Measurements from ENCODE around the gene CRTAC1. TPM values are rescaled to one million over a fixed set of nuclear protein-coding genes. Genes with fewer than 3 reads are reported as not detected.
A peak's percentile ranks its signal among the peaks of the same experiment; 100 is the strongest.

CRTAC1 gene
- total RNA-seq, 1 experiment from 2014 or later: 0.20 TPM

DNA sequence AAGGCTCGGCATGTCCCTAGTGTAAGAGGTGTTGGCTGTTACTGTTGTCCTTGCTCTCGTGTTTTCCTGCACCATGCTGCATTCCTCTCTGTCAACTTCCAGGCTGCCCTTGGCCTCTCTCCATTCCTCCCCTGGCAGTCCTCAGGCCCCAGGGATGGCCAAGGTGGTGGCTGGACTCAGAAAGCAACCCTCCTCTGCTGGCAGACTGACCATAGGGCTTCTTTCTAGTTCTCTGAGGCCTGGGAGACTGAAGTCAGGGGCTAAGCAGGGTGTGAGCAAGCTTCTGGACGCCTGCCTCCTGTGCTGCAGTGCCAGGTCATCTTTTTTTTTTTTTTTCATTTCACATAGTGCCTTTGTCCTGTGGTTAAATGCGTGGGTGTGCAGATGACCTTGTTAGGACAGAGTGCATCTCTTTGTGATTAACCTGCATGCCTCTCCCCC lies 108.8 kb downstream of the CRTAC1 start:
- H3K4me2 ChIP-seq (ENCODE audit: low read length): peak overlapping the region; percentile 3; the same call in 1 of the 2 replicates
- H3K36me3 ChIP-seq (ENCODE audit: control insufficient read depth in 1 of 2, insufficient read depth in 2 of 2, low read length in 2 of 2): no peaks in the 10 kb centered on the region
- no peak for DNase-seq (ENCODE audit: low read depth, low spot score)
- ChIA-PET CTCF (no interaction called here), POLR2A (no interaction called here), RAD21 (ENCODE audit: low non-redundant PET in 1 of 2, low total read pairs in 2 of 2, uncharacterized antibody in 2 of 2, unreplicated experiment in 2 of 2) (no interaction called here)
- no peak overlapping the region for H3K4me3 ChIP-seq (replicated peaks in 1 of 2; ENCODE audit: low read depth in 1 of 2, low read length in 2 of 2)
- no TSS peak for BruUV-seq (replicated peaks)
- H4K20me1 ChIP-seq (ENCODE audit: insufficient read depth): no peaks in the 10 kb centered on the region
- H3K27ac ChIP-seq (ENCODE audit: low read depth, low read length): no peak overlapping the region
- intact Hi-C loops (cut with micrococcal nuclease): no loop called here
- H3K9me3 ChIP-seq (ENCODE audit: control insufficient read depth in 1 of 2, insufficient read depth in 1 of 2, low read depth in 1 of 2, low read length in 2 of 2): no peaks in the 10 kb centered on the region
- H2AFZ ChIP-seq (ENCODE audit: low read depth, low read length, poor library complexity, severe bottlenecking): no peak overlapping the region
- H3K9me2 ChIP-seq (ENCODE audit: insufficient read depth): no peaks in the 10 kb centered on the region
- no peaks in the 10 kb centered on the region for H3K79me2 ChIP-seq (ENCODE audit: insufficient read depth, low read length)
- no peak overlapping the region for H3K9ac ChIP-seq (ENCODE audit: low read length)
- TF ChIP-seq SP1 (IDR thresholded peaks at IDR 0.05; ENCODE audit: low read depth) (no peak), SRF (IDR thresholded peaks at IDR 0.05; ENCODE audit: low read depth) (no peak), CBX3 (IDR thresholded peaks at IDR 0.05; ENCODE audit: low read depth) (no peak), EGR1 (IDR thresholded peaks at IDR 0.05; ENCODE audit: low read depth) (peak; percentile 41; the same call in 1 of the 2 replicates)
- TF ChIP-seq, protein P1, sequence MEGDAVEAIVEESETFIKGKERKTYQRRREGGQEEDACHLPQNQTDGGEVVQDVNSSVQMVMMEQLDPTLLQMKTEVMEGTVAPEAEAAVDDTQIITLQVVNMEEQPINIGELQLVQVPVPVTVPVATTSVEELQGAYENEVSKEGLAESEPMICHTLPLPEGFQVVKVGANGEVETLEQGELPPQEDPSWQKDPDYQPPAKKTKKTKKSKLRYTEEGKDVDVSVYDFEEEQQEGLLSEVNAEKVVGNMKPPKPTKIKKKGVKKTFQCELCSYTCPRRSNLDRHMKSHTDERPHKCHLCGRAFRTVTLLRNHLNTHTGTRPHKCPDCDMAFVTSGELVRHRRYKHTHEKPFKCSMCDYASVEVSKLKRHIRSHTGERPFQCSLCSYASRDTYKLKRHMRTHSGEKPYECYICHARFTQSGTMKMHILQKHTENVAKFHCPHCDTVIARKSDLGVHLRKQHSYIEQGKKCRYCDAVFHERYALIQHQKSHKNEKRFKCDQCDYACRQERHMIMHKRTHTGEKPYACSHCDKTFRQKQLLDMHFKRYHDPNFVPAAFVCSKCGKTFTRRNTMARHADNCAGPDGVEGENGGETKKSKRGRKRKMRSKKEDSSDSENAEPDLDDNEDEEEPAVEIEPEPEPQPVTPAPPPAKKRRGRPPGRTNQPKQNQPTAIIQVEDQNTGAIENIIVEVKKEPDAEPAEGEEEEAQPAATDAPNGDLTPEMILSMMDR (IDR thresholded peaks at IDR 0.05 in 2 of 3, conservative IDR thresholded peaks at IDR 0.05 in 1 of 3; ENCODE audit: borderline replicate concordance in 1 of 3, insufficient read depth in 1 of 3, low read depth in 2 of 3, low read length in 2 of 3): no peak
- peaks cover 21% of the 10 kb centered on the region; the same call in 1 of the 2 replicates for H3K27me3 ChIP-seq (ENCODE audit: insufficient read depth, low read length)
- H3K4me1 ChIP-seq (ENCODE audit: control insufficient read depth in 1 of 2, insufficient read depth in 2 of 2, low read length in 2 of 2): peaks cover 4 to 14% of the 10 kb centered on the region in 2 experiments; a peak in 3 of 4 replicates
- ATAC-seq: peak; percentile 52

DNA sequence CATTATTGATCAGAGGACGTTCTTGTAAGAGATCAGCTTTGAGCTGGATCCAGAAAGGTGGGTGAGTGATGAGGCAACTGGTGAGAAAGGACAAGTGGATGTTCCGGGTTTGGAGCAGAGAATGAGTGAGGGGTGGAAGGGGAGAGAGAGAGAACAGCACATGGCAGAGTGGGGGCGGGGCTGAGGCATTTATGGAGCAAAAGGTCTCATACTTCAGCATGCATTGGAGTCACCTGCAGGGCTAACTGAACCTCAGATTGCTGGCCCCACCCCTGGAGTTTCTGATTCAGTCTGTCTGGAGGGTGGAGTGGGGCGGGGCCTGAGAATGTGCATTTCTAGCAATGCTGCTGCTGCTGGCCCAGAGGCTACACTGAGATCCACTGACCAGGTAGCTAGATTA lies 109.6 kb downstream of the CRTAC1 start:
- H2AFZ ChIP-seq (ENCODE audit: low read depth, low read length, poor library complexity, severe bottlenecking): no peak overlapping the region
- TF ChIP-seq CBX3 (IDR thresholded peaks at IDR 0.05; ENCODE audit: low read depth) (no peak), CEBPB (IDR thresholded peaks at IDR 0.05; ENCODE audit: low read depth) (no peak), POLR2A (IDR thresholded peaks at IDR 0.05; ENCODE audit: borderline replicate concordance, extremely low read depth, insufficient read depth, insufficient read length) (no peak), ZFX (IDR thresholded peaks at IDR 0.05) (no peak), FOSL1 (IDR thresholded peaks at IDR 0.05; ENCODE audit: low read depth) (no peak), ELF1 (IDR thresholded peaks at IDR 0.05; ENCODE audit: borderline replicate concordance, low read depth) (no peak)
- TF ChIP-seq, protein P2, sequence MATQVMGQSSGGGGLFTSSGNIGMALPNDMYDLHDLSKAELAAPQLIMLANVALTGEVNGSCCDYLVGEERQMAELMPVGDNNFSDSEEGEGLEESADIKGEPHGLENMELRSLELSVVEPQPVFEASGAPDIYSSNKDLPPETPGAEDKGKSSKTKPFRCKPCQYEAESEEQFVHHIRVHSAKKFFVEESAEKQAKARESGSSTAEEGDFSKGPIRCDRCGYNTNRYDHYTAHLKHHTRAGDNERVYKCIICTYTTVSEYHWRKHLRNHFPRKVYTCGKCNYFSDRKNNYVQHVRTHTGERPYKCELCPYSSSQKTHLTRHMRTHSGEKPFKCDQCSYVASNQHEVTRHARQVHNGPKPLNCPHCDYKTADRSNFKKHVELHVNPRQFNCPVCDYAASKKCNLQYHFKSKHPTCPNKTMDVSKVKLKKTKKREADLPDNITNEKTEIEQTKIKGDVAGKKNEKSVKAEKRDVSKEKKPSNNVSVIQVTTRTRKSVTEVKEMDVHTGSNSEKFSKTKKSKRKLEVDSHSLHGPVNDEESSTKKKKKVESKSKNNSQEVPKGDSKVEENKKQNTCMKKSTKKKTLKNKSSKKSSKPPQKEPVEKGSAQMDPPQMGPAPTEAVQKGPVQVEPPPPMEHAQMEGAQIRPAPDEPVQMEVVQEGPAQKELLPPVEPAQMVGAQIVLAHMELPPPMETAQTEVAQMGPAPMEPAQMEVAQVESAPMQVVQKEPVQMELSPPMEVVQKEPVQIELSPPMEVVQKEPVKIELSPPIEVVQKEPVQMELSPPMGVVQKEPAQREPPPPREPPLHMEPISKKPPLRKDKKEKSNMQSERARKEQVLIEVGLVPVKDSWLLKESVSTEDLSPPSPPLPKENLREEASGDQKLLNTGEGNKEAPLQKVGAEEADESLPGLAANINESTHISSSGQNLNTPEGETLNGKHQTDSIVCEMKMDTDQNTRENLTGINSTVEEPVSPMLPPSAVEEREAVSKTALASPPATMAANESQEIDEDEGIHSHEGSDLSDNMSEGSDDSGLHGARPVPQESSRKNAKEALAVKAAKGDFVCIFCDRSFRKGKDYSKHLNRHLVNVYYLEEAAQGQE (IDR thresholded peaks at IDR 0.05; ENCODE audit: low read depth): no peak
- TF ChIP-seq, protein P3, sequence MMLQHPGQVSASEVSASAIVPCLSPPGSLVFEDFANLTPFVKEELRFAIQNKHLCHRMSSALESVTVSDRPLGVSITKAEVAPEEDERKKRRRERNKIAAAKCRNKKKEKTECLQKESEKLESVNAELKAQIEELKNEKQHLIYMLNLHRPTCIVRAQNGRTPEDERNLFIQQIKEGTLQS (IDR thresholded peaks at IDR 0.05): no peak
- TF ChIP-seq, protein P4, sequence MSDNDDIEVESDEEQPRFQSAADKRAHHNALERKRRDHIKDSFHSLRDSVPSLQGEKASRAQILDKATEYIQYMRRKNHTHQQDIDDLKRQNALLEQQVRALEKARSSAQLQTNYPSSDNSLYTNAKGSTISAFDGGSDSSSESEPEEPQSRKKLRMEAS (IDR thresholded peaks at IDR 0.05): no peak
- no TSS peak for BruUV-seq (replicated peaks)
- ChIA-PET RAD21 (ENCODE audit: low non-redundant PET in 1 of 2, low total read pairs in 2 of 2, uncharacterized antibody in 2 of 2, unreplicated experiment in 2 of 2) (no interaction called here), POLR2A (no interaction called here), CTCF (no interaction called here)
- H3K4me1 ChIP-seq (ENCODE audit: control insufficient read depth in 1 of 2, insufficient read depth in 2 of 2, low read length in 2 of 2): peaks cover 4 to 14% of the 10 kb centered on the region in 2 experiments; a peak in 3 of 4 replicates
- H4K20me1 ChIP-seq (ENCODE audit: insufficient read depth): no peaks in the 10 kb centered on the region
- H3K9ac ChIP-seq (ENCODE audit: low read length): no peak overlapping the region
- no peak for DNase-seq (ENCODE audit: low read depth, low spot score)
- H3K27me3 ChIP-seq (ENCODE audit: insufficient read depth, low read length): peaks cover 20% of the 10 kb centered on the region; the same call in 1 of the 2 replicates
- no peaks in the 10 kb centered on the region for H3K79me2 ChIP-seq (ENCODE audit: insufficient read depth, low read length)
- H3K36me3 ChIP-seq (ENCODE audit: control insufficient read depth in 1 of 2, insufficient read depth in 2 of 2, low read length in 2 of 2): no peaks in the 10 kb centered on the region
- ATAC-seq: no peak
- intact Hi-C loops (cut with micrococcal nuclease): no loop called here
- no peak overlapping the region for H3K27ac ChIP-seq (ENCODE audit: low read depth, low read length)
- H3K4me2 ChIP-seq (ENCODE audit: low read length): no peak overlapping the region
- no peaks in the 10 kb centered on the region for H3K9me3 ChIP-seq (ENCODE audit: control insufficient read depth in 1 of 2, insufficient read depth in 1 of 2, low read depth in 1 of 2, low read length in 2 of 2)
- no peak overlapping the region for H3K4me3 ChIP-seq (replicated peaks in 1 of 2; ENCODE audit: low read depth in 1 of 2, low read length in 2 of 2)
- H3K9me2 ChIP-seq (ENCODE audit: insufficient read depth): no peaks in the 10 kb centered on the region

Measured in HCT116 (cell line).